ENCODE data around the gene NUDT22. TPM values are rescaled to one million over a fixed set of nuclear protein-coding genes. Genes with fewer than 3 reads are reported as not detected.

NUDT22 gene
- total RNA-seq, 1 donor from 2014 or later = 91.9 TPM

DNA sequence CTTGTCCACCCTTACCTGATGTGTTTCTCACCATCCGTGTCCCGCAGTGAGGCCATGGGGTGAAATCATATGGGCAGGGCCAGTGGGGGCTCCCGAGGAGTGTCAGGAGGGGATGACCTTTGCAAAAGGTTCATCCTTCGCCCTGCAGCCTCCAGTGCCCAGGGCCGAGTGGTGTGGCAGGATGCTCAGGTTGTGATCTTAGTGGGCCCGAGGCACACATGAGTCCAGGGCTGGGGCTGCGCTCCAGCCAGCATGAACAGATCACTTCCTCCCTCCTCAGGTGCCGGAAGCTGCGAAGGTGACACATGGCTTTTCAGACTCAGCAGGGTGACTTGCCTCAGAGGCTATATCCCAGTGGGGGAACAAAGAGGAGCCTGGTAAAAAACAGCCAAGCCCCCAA lies 12.0 kb downstream of the NUDT22 start:
- DNase-seq (ENCODE audit: low read depth) = no peak
- TF ChIP-seq, protein P1, sequence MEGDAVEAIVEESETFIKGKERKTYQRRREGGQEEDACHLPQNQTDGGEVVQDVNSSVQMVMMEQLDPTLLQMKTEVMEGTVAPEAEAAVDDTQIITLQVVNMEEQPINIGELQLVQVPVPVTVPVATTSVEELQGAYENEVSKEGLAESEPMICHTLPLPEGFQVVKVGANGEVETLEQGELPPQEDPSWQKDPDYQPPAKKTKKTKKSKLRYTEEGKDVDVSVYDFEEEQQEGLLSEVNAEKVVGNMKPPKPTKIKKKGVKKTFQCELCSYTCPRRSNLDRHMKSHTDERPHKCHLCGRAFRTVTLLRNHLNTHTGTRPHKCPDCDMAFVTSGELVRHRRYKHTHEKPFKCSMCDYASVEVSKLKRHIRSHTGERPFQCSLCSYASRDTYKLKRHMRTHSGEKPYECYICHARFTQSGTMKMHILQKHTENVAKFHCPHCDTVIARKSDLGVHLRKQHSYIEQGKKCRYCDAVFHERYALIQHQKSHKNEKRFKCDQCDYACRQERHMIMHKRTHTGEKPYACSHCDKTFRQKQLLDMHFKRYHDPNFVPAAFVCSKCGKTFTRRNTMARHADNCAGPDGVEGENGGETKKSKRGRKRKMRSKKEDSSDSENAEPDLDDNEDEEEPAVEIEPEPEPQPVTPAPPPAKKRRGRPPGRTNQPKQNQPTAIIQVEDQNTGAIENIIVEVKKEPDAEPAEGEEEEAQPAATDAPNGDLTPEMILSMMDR (conservative IDR thresholded peaks at IDR 0.05; ENCODE audit: low read depth, low read length) = no peak
- H3K4me3 ChIP-seq (ENCODE audit: low read depth, low read length) = no peak overlapping the region

DNA sequence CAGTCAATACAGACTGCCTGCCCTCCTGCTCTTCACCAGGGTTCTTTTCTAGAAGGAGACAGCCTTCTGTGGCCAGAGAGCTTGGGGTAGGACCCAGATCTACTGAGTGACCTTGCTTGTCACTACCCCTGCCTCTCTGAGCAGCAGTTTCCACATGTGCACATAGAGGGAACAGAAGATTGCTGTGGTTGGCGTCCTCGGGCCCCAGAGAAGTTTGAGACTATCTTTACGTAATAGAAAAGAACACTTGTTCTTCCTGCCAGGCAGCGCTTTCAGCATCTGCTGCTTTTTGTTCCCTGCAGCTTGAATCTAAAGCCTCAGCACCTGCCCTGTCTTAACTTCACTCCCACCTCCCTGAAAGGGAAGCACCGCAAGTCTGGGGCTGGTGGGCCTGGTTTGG lies 12.9 kb downstream of the NUDT22 start:
- DNase-seq (ENCODE audit: low read depth) = no peak
- H3K4me3 ChIP-seq (ENCODE audit: low read depth, low read length) = no peak overlapping the region
- TF ChIP-seq, protein P1 (conservative IDR thresholded peaks at IDR 0.05; ENCODE audit: low read depth, low read length) = no peak

DNA sequence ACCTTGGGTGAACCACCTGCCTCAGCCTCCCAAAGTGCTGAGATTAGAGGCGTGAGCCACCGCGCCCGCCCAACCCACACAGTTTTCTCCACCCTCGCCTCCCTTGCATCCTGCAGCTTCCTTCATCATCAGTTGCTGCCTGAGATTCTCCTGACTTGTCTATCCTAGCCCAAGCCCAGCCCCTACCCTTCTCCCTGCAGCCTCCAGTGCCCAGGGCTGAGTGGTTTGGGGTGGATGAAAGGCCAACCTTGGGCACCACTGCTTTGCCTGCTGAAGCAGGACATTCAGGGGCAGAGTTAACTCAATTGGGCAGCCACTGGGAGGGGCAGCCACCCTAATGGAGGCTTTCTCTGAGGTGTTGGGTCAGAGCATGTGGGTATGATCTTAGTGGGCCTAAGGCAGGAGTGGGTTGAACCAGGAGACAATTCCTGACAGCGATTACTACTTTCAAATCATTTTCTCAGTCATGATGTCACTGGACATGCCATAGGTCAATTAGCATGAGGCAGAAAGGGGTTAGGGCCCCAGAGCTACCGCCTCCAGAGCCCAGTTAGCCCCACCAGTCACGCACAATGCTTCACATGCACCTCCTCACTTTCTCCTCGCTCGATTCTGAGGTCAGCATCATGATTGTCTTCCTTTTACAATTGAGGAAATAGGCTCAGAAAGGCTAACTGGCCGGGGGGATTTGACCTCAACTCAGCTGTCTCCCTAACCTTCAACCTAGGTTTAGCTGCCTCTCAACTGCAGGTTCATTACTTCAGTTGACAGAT lies 13.8 kb downstream of the NUDT22 start:
- H3K4me3 ChIP-seq (ENCODE audit: low read depth, low read length) = peak overlapping the region; percentile 96
- no peak for DNase-seq (ENCODE audit: low read depth)
- TF ChIP-seq, protein P1 (conservative IDR thresholded peaks at IDR 0.05; ENCODE audit: low read depth, low read length) = no peak

DNA sequence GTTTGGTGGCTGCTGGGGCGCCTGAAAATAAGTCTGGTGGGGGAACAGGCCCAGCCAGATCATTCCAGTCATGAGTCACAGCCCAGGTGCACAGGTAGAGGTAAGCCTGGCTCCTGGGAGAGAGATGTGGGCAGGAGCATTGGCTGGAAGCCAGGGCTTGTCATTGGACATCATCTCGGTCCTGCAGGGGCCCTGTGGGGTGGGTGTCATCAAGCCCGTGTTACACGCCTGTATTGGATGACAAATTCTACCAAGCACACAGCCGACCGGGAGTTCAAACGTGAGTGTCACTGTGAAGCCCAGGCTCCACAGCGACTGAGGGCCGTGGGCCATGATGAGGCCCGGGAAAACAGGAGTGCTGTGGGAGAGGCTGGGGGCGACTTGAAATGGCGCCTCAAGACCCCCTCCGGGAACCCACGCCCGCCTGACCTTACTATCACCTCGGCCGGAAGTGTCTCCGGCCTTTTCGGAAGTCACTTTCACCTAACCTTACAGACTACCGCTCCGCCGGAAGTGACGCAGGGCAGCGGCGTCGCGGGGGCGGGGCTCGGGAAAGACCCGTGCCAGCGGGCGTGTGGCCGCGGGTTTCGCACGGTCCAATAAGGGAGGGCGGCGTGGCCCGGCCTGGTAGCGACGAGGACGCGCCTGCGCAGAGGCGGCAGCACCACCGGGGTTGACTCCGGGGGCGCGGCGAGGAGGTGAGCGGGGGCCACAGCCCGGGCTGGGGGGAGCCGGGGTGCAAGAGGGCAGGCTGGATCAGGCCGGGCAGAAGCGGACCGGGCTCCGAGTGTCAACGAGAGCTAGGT lies 14.6 kb downstream of the NUDT22 start, which contains the start of gene FKBP2:
FKBP2 (plus strand) TSS at position 661 of the 806 bp plus-strand sequence. CDS start 1,293 bp downstream, outside the sequence.
- DNase-seq (ENCODE audit: low read depth) = no peak
- peak within 1 kb of the TSS; percentile 96 for H3K4me3 ChIP-seq (ENCODE audit: low read depth, low read length)
- TF ChIP-seq, protein P1 (conservative IDR thresholded peaks at IDR 0.05; ENCODE audit: low read depth, low read length) = no peak

DNA sequence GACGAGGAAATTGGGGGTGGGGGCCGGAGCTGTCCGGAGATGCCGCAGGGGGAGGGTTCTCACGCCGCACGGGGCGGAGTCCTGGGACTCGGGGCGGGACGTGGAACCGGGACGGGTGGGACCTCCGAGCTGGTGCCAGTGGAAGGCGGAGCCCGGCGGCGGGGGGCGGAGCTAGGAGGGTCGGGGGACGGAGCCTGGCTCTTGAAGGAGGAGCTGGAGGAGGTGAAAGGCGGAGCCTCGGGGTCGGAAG lies 15.1 kb downstream of the NUDT22 start:
- DNase-seq (ENCODE audit: low read depth) = peak; percentile 83
- peak overlapping the region; percentile 96 for H3K4me3 ChIP-seq (ENCODE audit: low read depth, low read length)
- TF ChIP-seq, protein P1 (conservative IDR thresholded peaks at IDR 0.05; ENCODE audit: low read depth, low read length) = no peak

DNA sequence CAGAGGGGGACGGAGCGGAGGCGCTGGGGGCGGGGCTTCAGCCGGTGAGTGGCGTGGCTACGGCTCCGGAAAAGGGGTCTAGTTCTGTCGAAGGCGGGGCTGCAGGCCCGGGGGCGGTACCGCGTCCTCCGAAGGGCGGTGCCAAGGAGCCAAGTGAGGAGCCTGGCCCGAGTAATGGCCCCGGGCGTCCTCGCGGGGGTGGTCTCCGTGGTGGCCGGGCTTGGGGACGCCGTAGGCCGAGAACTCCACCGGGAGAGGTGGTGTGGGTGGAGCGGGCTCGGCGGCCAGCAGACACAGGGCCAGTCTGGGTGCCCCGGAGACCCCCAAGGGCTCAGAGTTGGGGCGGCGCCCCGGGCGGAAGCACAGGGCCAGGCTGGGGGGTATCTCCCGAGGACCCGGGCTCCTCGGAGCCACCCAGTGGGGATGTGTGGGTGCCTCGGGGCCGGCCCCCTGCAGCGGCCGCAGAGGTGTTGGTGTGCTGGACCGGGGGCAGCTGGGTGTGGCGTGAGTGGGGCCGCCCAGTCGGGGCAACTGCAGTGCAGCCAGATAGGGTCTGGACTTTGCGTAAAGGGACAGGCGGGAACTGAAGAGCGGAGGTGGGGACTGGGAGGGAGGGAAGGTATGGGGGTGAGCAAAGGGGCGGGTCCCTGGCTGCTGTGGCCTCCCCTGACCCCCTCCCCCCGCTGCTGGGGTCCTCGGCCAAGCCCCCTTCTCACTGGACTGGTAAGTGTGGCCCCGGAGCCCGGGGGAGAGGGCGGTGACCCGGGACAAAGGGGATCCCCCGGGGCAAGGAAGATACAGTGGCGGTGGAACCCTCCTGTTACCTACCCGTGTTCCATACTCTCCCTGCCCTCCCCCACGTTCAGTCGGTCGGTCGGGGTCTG lies 15.7 kb downstream of the NUDT22 start:
- TF ChIP-seq, protein P1 (conservative IDR thresholded peaks at IDR 0.05; ENCODE audit: low read depth, low read length) = no peak
- no peak for DNase-seq (ENCODE audit: low read depth)

More for the DNA sequence above, 15.7 kb downstream of the NUDT22 start:
- H3K4me3 ChIP-seq (ENCODE audit: low read depth, low read length) = peak overlapping the region; percentile 96

All from epithelial cell of proximal tubule (primary cell).